Measurements from ENCODE around the gene NPL.

DNA sequence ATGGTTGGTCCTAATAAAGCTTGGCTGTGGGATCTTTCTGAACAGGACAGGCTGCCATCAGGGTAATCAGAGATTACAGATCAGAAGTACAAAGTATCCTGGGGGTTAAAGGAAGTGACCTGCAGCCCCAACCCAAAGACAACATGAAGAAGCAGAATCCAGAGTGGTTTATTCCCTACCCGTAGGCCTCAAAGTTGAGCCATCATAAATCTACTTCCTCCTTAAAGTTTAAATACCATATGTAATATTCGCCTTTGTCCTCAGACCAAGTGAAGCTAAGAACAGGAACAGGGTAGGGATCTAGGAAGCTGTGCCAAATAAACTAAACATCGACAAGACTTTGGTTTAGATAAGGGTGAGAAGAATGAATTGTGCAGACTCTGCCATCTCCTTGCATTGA, 33.6 kb downstream of the NPL start:
- TF ChIP-seq EZH2 (IDR thresholded peaks at IDR 0.05; ENCODE audit: insufficient read depth, poor library complexity, severe bottlenecking) (no peak), EZH2phosphoT487 (IDR thresholded peaks at IDR 0.05; ENCODE audit: insufficient read depth, low read depth) (no peak)

Measured in GM23248 (cell line).